HepG2 (cell line): ENCODE data around the gene ARHGAP23.

Source experiments
- CTCF ChIP-seq: sonication (generic); formaldehyde crosslinking; IDR thresholded peaks from 2 replicates; pipeline ENCODE4 v1.5.0; 2020; ENCODE audit warnings: mild to moderate bottlenecking, missing genetic modification reagents, moderate library complexity
- DPF2 ChIP-seq: sonication (generic); formaldehyde crosslinking; IDR thresholded peaks from 2 replicates; pipeline ENCODE4 v1.4.0; 2020; ENCODE audit warnings: mild to moderate bottlenecking, low read depth, missing genetic modification reagents, borderline replicate concordance
- SATB2 ChIP-seq: sonication (generic); formaldehyde crosslinking; IDR thresholded peaks from 2 replicates; pipeline ENCODE4 v1.5.0; 2020; ENCODE audit warnings: missing genetic modification reagents
- ZNF12 ChIP-seq: sonication (generic); formaldehyde crosslinking; IDR thresholded peaks from 2 replicates; pipeline ENCODE4 v1.5.0; 2020; ENCODE audit warnings: missing genetic modification reagents

GRCh38 chr17:38403491-38403890 lies 24.8 kb upstream of the ARHGAP23 start:
- TF ChIP-seq CTCF (CRISPR knock-in tag) (no peak), ZNF12 (CRISPR knock-in tag) (no peak), SATB2 (no peak), DPF2 (no peak)
